ENCODE data around the gene ABCF2. TPM values are rescaled to one million over a fixed set of nuclear protein-coding genes. Genes with fewer than 3 reads are reported as not detected.

Gene ABCF2
- total RNA-seq, 1 donor from 2014 or later, result 85.4 TPM

GRCh38 chr7:151250181-151251132 is 23.5 kb upstream of the ABCF2 start:
- no peaks in the 10 kb centered on the region for H3K9me3 Mint-ChIP-seq
- H3K4me1 Mint-ChIP-seq (ENCODE audit: low read depth), result peaks cover 15% of the 10 kb centered on the region
- H3K36me3 Mint-ChIP-seq (ENCODE audit: low read depth), result peaks cover 2% of the 10 kb centered on the region
- H3K27ac Mint-ChIP-seq, result no peak overlapping the region
- H3K4me3 Mint-ChIP-seq, result peak overlapping the region; percentile 20
- DNase-seq (ENCODE audit: low spot score), result no peak
- intact Hi-C loops (cut with micrococcal nuclease), result no loop called here
- peaks cover 75% of the 10 kb centered on the region for H3K27me3 Mint-ChIP-seq (ENCODE audit: insufficient read depth)

GRCh38 chr7:151249732-151250072 is 22.7 kb upstream of the ABCF2 start:
- Mint-ChIP-seq H3K36me3 (ENCODE audit: low read depth) (peaks cover 2% of the 10 kb centered on the region), H3K9me3 (no peaks in the 10 kb centered on the region), H3K4me3 (peak overlapping the region; percentile 27), H3K27ac (no peak overlapping the region), H3K4me1 (ENCODE audit: low read depth) (peaks cover 16% of the 10 kb centered on the region), H3K27me3 (ENCODE audit: insufficient read depth) (peaks cover 72% of the 10 kb centered on the region)
- DNase-seq (ENCODE audit: low spot score), result no peak
- intact Hi-C loops (cut with micrococcal nuclease), result loop anchor here (5.0 kb wide), 1 partner anchor 268 kb away; the partner anchor contains the start of gene RHEB

- H3K4me3 Mint-ChIP-seq, result peak overlapping the region; percentile 30
These were observed 22.2 kb upstream of the ABCF2 start for GRCh38 chr7:151249034-151249731.

GRCh38 chr7:151248346-151249033 is 21.5 kb upstream of the ABCF2 start, which contains the start of gene SMARCD3:
Gene SMARCD3, minus strand, starts transcription at chr7:151248694. Its CDS starts 132 bp downstream, at chr7:151248562.
- no peaks in the 10 kb centered on the region for H3K9me3 Mint-ChIP-seq
- peaks cover 64% of the 10 kb centered on the region for H3K27me3 Mint-ChIP-seq (ENCODE audit: insufficient read depth)
- H3K4me3 Mint-ChIP-seq, result peak within 1 kb of the TSS; percentile 54
- H3K36me3 Mint-ChIP-seq (ENCODE audit: low read depth), result peaks cover 2% of the 10 kb centered on the region
- intact Hi-C loops (cut with micrococcal nuclease), result loop anchor here (5.0 kb wide), 1 partner anchor 269 kb away; the partner anchor contains the start of gene RHEB
- peaks cover 28% of the 10 kb centered on the region for H3K4me1 Mint-ChIP-seq (ENCODE audit: low read depth)
- peak within 1 kb of the TSS; percentile 5 for H3K27ac Mint-ChIP-seq
- no peak for DNase-seq (ENCODE audit: low spot score)

More at GRCh38 chr7:151249034-151249731, 22.2 kb upstream of the ABCF2 start:
- Mint-ChIP-seq H3K36me3 (ENCODE audit: low read depth) (peaks cover 2% of the 10 kb centered on the region), H3K27me3 (ENCODE audit: insufficient read depth) (peaks cover 70% of the 10 kb centered on the region), H3K27ac (peak overlapping the region; percentile 5), H3K9me3 (no peaks in the 10 kb centered on the region), H3K4me1 (ENCODE audit: low read depth) (peaks cover 21% of the 10 kb centered on the region)
- DNase-seq (ENCODE audit: low spot score), result no peak
- intact Hi-C loops (cut with micrococcal nuclease), result loop anchor here (5.0 kb wide), 1 partner anchor 268 kb away; the partner anchor contains the start of gene RHEB

GRCh38 chr7:151247611-151248345 is 20.8 kb upstream of the ABCF2 start:
- intact Hi-C loops (cut with micrococcal nuclease), result loop anchor here (5.0 kb wide), 1 partner anchor 270 kb away; the partner anchor contains the start of gene RHEB
- Mint-ChIP-seq H3K36me3 (ENCODE audit: low read depth) (peaks cover 2% of the 10 kb centered on the region), H3K4me3 (peak overlapping the region; percentile 15), H3K27ac (no peak overlapping the region), H3K9me3 (no peaks in the 10 kb centered on the region), H3K27me3 (ENCODE audit: insufficient read depth) (peaks cover 59% of the 10 kb centered on the region), H3K4me1 (ENCODE audit: low read depth) (peaks cover 35% of the 10 kb centered on the region)
- no peak for DNase-seq (ENCODE audit: low spot score)

GRCh38 chr7:151246851-151247580 is 20.0 kb upstream of the ABCF2 start:
- H3K36me3 Mint-ChIP-seq (ENCODE audit: low read depth), result peaks cover 2% of the 10 kb centered on the region
- intact Hi-C loops (cut with micrococcal nuclease), result loop anchor here (5.0 kb wide), 1 partner anchor 270 kb away; the partner anchor contains the start of gene RHEB
- peaks cover 35% of the 10 kb centered on the region for H3K4me1 Mint-ChIP-seq (ENCODE audit: low read depth)
- DNase-seq (ENCODE audit: low spot score), result no peak
- H3K27ac Mint-ChIP-seq, result no peak overlapping the region
- peaks cover 51% of the 10 kb centered on the region for H3K27me3 Mint-ChIP-seq (ENCODE audit: insufficient read depth)
- H3K4me3 Mint-ChIP-seq, result no peak overlapping the region
- H3K9me3 Mint-ChIP-seq, result no peaks in the 10 kb centered on the region

GRCh38 chr7:151246102-151246850 is 19.3 kb upstream of the ABCF2 start:
- H3K9me3 Mint-ChIP-seq, result no peaks in the 10 kb centered on the region
- no peak overlapping the region for H3K27ac Mint-ChIP-seq
- intact Hi-C loops (cut with micrococcal nuclease), result loop anchor here (5.0 kb wide), 1 partner anchor 271 kb away; the partner anchor contains the start of gene RHEB
- H3K36me3 Mint-ChIP-seq (ENCODE audit: low read depth), result peaks cover 2% of the 10 kb centered on the region
- peak overlapping the region; percentile 4 for H3K4me3 Mint-ChIP-seq
- peaks cover 51% of the 10 kb centered on the region for H3K27me3 Mint-ChIP-seq (ENCODE audit: insufficient read depth)
- DNase-seq (ENCODE audit: low spot score), result no peak
- H3K4me1 Mint-ChIP-seq (ENCODE audit: low read depth), result peaks cover 35% of the 10 kb centered on the region

- Mint-ChIP-seq H3K4me1 (ENCODE audit: low read depth) (peaks cover 33% of the 10 kb centered on the region), H3K27ac (no peak overlapping the region), H3K27me3 (ENCODE audit: insufficient read depth) (peaks cover 43% of the 10 kb centered on the region), H3K9me3 (no peaks in the 10 kb centered on the region), H3K36me3 (ENCODE audit: low read depth) (peaks cover 2% of the 10 kb centered on the region), H3K4me3 (peak overlapping the region; percentile 47)
- DNase-seq (ENCODE audit: low spot score), result peak; percentile 54
- intact Hi-C loops (cut with micrococcal nuclease), result loop anchor here (1.0 to 5.0 kb wide), 2 partner anchors 105 to 272 kb away; partner anchors contain the start of gene RHEB
These were observed 18.5 kb upstream of the ABCF2 start for GRCh38 chr7:151245360-151246101.

GRCh38 chr7:151244841-151245346 is 17.9 kb upstream of the ABCF2 start:
- DNase-seq (ENCODE audit: low spot score), result no peak
- H3K4me1 Mint-ChIP-seq (ENCODE audit: low read depth), result peaks cover 29% of the 10 kb centered on the region
- peaks cover 37% of the 10 kb centered on the region for H3K27me3 Mint-ChIP-seq (ENCODE audit: insufficient read depth)
- H3K9me3 Mint-ChIP-seq, result no peaks in the 10 kb centered on the region
- intact Hi-C loops (cut with micrococcal nuclease), result loop anchor here (1.0 to 5.0 kb wide), 8 partner anchors 13 to 272 kb away; partner anchors contain the start of genes ABCF2, CHPF2 and RHEB
- peaks cover 2% of the 10 kb centered on the region for H3K36me3 Mint-ChIP-seq (ENCODE audit: low read depth)
- H3K4me3 Mint-ChIP-seq, result peak overlapping the region; percentile 15
- H3K27ac Mint-ChIP-seq, result no peak overlapping the region

- Mint-ChIP-seq H3K36me3 (ENCODE audit: low read depth) (peaks cover 1% of the 10 kb centered on the region), H3K9me3 (no peaks in the 10 kb centered on the region), H3K27me3 (ENCODE audit: insufficient read depth) (peaks cover 32% of the 10 kb centered on the region), H3K4me1 (ENCODE audit: low read depth) (peaks cover 26% of the 10 kb centered on the region), H3K4me3 (peak overlapping the region; percentile 49), H3K27ac (no peak overlapping the region)
- peak; percentile 49 for DNase-seq (ENCODE audit: low spot score)
- intact Hi-C loops (cut with micrococcal nuclease), result loop anchor here (1.0 kb wide), 6 partner anchors 12 to 120 kb away; partner anchors contain the start of genes ABCF2 and CHPF2
These were observed 17.3 kb upstream of the ABCF2 start for GRCh38 chr7:151244196-151244840.

All from activated T-helper 1 cell treated with anti-CD3 and anti-CD28 coated beads, Interleukin-12 subunit alpha, Interleukin-12 subunit beta, Interleukin-2, Interleukin-4 antibody, amounts not matched to agents 30 ng/mL and 10 ng/mL and 1 ng/mL, durations not matched to agents 14 hours and 24 hours and 36 hours (primary cell).